ENCODE results near the gene ZNF618. TPM values are rescaled to one million over a fixed set of nuclear protein-coding genes. Genes with fewer than 3 reads are reported as not detected.

Gene ZNF618
- total RNA-seq, 4 donors from 2014 or later: 2.1 to 6.2 (median 4.1) TPM

DNA sequence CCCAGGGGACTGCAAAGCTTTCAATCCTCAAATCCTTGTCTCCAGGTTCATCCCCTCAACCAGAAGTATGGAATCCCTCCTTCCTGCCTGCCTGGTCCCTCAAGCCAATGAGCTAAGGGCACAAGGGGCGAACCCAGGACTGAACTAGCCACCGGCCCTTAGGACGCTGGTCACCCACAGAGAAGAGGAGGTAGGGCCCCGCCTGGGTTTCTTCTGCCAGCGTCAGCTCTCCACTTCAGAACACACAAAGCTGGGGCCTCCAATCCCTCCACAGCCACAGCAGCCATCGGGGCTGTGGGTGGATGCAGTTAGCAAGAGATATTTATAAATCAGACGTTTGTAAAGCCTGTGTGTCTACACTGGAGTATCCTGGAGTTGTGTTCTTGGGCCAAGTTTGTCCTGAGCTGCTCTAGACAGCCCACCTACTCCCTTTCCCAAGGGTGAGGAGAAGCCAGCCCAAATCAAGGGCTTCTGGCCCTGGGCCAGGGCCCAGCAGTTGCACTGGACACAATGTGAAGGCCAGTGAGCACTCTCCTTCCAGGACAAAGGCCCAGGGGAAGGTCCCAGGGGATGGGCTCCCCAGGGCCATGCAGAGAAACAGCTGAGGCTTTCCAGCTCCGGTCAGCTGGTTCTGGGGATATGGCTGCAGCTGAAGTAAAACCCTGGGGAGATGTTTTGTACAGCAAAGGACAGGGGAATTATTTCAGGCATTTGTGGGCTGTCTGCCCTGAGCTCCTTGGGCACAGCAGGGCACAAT lies 183.1 kb downstream of the ZNF618 start:
- Histone ChIP-seq H3K36me3 (peaks cover 0 to 10% of the 10 kb centered on the region in 2 donors), H3K4me3 (no peak overlapping the region), H3K9me3 (peaks cover 0 to 10% (median 0%) of the 10 kb centered on the region in 3 donors), H3K4me1 (no peaks in the 10 kb centered on the region), H3K27ac (no peak overlapping the region), H3K27me3 (peaks cover 12% of the 10 kb centered on the region)
- no peak for TF ChIP-seq CTCF (IDR thresholded peaks at IDR 0.05)
- TF ChIP-seq EP300 (IDR thresholded peaks at IDR 0.05): no peak
- ATAC-seq: no peak
- WGBS, 2 donors (ENCODE audit: low coverage in 1 of 2): no CpG with 5 or more reads among the region's 8 CpGs

- WGBS, 2 donors (ENCODE audit: low coverage in 1 of 2): 100% methylated on average over 1 of the region's 8 CpGs; no CpG with 5 or more reads in 1 of the 2 donors
- H3K4me1 ChIP-seq: no peaks in the 10 kb centered on the region
- peaks cover 0 to 12% (median 0%) of the 10 kb centered on the region in 3 donors for H3K9me3 ChIP-seq
- no peak overlapping the region for H3K4me3 ChIP-seq
- H3K27ac ChIP-seq: no peak overlapping the region
- peaks cover 12% of the 10 kb centered on the region for H3K27me3 ChIP-seq
- peaks cover 0 to 10% of the 10 kb centered on the region in 2 donors for H3K36me3 ChIP-seq
- ATAC-seq: no peak
- TF ChIP-seq POLR2AphosphoS5 (IDR thresholded peaks at IDR 0.05) (no peak), EP300 (IDR thresholded peaks at IDR 0.05) (no peak), CTCF (IDR thresholded peaks at IDR 0.05) (no peak), POLR2A (IDR thresholded peaks at IDR 0.05) (no peak)
These were observed 184.0 kb downstream of the ZNF618 start for GRCh38 chr9:114060070-114060469.

GRCh38 chr9:114060711-114061110 lies 184.6 kb downstream of the ZNF618 start:
- ATAC-seq: no peak

DNA sequence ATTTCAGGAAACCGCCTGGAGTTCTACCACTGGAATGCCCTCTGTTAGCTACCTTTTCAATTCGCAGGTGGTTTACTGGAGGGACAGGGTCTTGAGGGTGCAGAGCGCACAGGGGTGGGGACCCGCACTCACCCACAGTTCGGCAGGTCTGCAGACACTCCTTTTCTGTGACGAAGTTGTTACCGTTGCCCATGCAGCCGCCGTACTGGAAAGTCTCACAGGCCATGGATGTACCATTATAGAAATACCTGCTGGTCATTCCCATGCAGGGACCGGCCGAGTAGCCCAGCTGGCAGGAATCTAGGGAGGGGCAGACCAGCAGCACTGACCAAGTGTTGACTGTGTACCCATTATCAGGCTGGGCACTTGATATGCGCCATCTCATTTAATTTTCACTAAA lies 185.2 kb downstream of the ZNF618 start:
- no peak for ATAC-seq
- H3K27ac ChIP-seq: no peak overlapping the region
- WGBS, 2 donors (ENCODE audit: low coverage in 1 of 2): 67% methylated on average over 1 of the region's 12 CpGs; no CpG with 5 or more reads in 1 of the 2 donors
- H3K4me3 ChIP-seq: no peak overlapping the region
- no peaks in the 10 kb centered on the region for H3K4me1 ChIP-seq
- TF ChIP-seq POLR2A (IDR thresholded peaks at IDR 0.05): no peak
- TF ChIP-seq EP300 (IDR thresholded peaks at IDR 0.05): no peak
- TF ChIP-seq CTCF (IDR thresholded peaks at IDR 0.05): no peak
- TF ChIP-seq POLR2AphosphoS5 (IDR thresholded peaks at IDR 0.05): no peak
- peaks cover 0 to 12% (median 0%) of the 10 kb centered on the region in 3 donors for H3K9me3 ChIP-seq
- peaks cover 0 to 10% of the 10 kb centered on the region in 2 donors for H3K36me3 ChIP-seq
- H3K27me3 ChIP-seq: peaks cover 20% of the 10 kb centered on the region

More at GRCh38 chr9:114060711-114061110, 184.6 kb downstream of the ZNF618 start:
- 73% methylated on average over 3 of the region's 9 CpGs; no CpG with 5 or more reads in 1 of the 2 donors for WGBS, 2 donors (ENCODE audit: low coverage in 1 of 2)
- no peak for TF ChIP-seq POLR2AphosphoS5 (IDR thresholded peaks at IDR 0.05)
- TF ChIP-seq EP300 (IDR thresholded peaks at IDR 0.05): no peak
- no peak for TF ChIP-seq CTCF (IDR thresholded peaks at IDR 0.05)
- TF ChIP-seq POLR2A (IDR thresholded peaks at IDR 0.05): no peak
- Histone ChIP-seq H3K27ac (no peak overlapping the region), H3K36me3 (peaks cover 0 to 10% of the 10 kb centered on the region in 2 donors), H3K4me3 (no peak overlapping the region), H3K9me3 (peaks cover 0 to 12% (median 0%) of the 10 kb centered on the region in 3 donors), H3K27me3 (peaks cover 16% of the 10 kb centered on the region), H3K4me1 (no peaks in the 10 kb centered on the region)
